Daoy (cell line): ENCODE measurements around the gene CTSO. TPM values are rescaled to one million over a fixed set of nuclear protein-coding genes. Genes with fewer than 3 reads are reported as not detected.
"Not testable (repeated sequence)": the region's sequence is repeated elsewhere in the genome, so short reads cannot be mapped to it uniquely, and the experiment has no call there.

Experiments
- DNase-seq: peaks from one replicate; pipeline ENCODE4 v3.0.0-alpha.2; 2015; ENCODE audit warnings: low read depth
- total RNA-seq: library from RNA; depleted of rRNA; stranded (reverse); fragments of >200 nt; shearing (Covaris generic); gene quantifications from 2 replicates; pipeline ENCODE4 v1.2.3, GENCODE V29; 2014

Gene CTSO
- total RNA-seq, 1 experiment from 2014 or later = 1.3 TPM

DNA sequence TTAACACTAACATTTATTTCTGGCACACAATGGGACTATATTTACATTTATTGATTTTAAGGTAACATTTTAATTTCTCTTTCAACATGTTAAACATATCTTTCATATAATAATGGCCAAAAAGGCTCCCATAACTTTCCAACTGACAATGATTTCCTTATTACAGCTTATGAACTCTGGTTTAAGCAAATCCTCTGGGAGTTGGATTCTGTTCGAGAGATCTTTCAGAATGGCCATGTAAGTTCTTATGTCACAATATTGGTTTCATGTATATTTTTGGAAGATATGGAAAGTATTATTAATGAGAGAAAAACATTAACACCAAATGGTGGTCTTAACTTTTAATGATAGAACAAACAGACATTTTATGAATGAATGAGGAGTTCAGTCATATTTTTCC is 46.1 kb downstream of the CTSO start:
- no peak for DNase-seq

DNA sequence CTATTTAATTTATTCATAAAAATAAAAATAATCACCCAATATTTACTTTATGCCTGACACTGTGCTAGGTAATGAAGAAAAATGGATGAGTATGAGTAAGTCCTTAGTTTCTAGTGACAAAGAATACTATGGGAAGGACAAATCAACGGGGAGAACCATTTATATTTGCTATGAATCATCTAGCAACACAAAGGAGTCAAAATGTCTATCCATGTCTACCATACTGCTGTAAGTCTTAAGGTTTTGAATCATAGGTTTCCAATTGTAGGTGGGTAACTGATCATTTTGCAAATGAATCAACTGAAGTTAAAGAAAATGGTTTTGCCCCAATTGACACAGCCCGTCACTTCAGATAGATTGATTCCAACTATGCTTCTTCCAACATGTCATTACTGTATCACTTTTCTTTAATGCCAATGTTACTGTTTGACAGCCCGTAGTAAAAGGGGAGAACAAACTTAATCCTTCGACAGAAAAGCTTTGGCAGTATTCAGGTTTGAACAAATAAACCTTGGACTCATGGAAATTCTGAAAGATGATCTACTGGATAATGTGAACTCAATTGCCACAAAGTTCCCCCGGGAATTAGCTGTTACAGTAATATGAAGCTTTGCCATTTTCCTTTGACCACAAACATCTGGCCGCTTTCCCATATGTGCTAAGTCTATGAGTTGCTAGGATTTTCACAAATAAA is 47.0 kb downstream of the CTSO start:
- DNase-seq = peak; percentile 84

GRCh38 chr4:155904331-155904730 is 49.3 kb downstream of the CTSO start:
- no peak for DNase-seq

- DNase-seq = no peak
Observed at GRCh38 chr4:155903453-155903852, 50.2 kb downstream of the CTSO start, which contains the start of gene TDO2. Gene TDO2, plus strand, starts transcription at chr4:155903696. Its CDS starts 63 bp downstream, at chr4:155903759.

DNA sequence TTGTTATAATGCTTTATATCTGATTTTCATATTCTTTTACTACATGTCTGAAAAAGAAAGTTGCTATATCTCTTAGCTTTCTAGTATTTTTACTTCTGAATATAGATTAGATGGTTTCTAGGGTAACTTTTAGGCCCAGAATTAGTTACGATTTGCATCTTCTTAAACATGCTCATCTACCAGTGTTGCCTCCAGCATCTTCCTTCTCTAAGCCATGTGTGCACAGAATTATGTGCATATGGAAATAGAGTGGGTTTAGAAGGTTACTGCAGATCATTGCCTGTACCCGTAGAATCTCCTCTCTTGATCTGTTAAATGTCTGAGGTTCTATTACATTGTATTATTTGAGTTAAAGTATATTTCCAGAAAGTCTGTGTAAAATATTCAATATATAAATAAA is 52.7 kb downstream of the CTSO start:
- DNase-seq = no peak

GRCh38 chr4:155900381-155900780 is 53.3 kb downstream of the CTSO start:
- DNase-seq = peak; percentile 49

- DNase-seq = no peak
Observed at GRCh38 chr4:155899891-155900290, 53.8 kb downstream of the CTSO start.

DNA sequence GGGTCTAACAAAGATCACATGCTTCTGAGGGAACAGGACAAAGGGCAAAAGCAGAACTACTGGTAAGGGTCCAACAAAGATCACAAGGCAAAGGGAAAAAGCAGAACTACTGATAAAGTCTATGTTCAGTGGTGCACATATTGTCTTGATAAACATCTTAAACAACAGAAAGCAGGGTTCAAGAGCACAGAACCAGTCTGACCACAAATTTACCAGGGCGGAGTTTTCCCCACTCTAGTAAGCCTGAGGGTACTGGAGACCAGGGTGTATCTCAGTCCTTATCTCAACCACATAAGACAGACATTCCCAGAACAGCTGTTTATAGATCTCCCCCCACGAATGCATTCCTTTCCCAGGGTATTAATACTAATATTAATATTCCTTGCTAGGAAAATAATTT is 55.3 kb downstream of the CTSO start:
- DNase-seq = not testable (repeated sequence)

GRCh38 chr4:155891058-155891457 is 62.6 kb downstream of the CTSO start:
- no peak for DNase-seq

GRCh38 chr4:155889946-155890345 is 63.7 kb downstream of the CTSO start:
- no peak for DNase-seq

DNA sequence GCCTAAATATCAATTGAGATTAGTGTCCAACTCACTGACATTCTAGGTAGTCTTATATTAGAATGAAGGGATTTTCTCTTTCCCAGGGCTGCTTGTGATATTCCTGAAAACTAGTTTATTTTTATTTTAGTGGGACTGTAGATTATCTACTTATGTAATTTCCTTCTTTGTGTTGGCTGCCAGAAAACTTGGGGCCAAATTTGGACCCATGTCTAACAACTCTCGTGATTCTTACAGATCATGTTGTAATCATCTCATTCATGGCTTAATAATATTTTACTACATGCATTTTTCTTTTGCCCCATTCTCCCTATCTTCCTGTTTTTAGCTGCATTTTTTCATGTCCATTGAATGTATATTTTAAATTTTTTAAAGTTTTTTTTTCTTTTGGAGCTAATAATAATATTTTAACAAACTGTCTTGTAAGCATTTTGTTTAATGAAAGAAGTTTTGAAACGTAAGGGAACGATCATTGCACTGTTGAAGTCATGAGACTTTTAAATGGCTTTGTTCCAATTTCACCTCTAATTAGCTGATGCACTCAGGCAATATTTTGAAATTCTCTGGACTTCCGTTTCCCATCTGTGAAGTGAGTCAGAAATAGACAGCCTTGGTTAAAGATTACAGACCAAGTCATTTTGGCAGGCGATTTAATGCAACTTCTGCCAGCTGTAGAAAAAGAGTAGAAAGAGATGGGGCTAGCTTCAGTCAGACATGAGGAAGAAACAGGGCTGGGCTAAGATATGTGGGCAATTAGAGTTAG is 64.5 kb downstream of the CTSO start:
- DNase-seq = peak; percentile 58

- DNase-seq = no peak
Observed at GRCh38 chr4:155887847-155888570, 65.7 kb downstream of the CTSO start.

DNA sequence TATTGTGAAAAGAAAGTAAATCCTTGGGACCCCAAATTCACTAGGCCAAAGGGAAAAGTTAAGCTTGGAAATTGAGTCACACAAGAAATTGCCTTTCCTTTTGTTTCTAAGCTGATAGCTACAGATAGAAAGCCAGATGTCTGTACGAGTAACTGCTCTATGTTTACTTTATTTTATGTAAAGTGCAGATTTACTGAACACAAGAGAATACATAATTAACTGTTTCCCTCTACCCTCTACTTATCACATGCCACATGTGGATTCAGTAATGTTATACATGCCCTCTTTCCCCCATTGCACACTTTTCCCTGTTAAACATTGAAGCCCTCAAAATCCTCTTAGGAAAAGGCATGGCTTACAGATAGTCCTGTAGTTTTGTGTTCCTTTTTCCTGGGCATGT is 66.6 kb downstream of the CTSO start:
- DNase-seq = no peak

DNA sequence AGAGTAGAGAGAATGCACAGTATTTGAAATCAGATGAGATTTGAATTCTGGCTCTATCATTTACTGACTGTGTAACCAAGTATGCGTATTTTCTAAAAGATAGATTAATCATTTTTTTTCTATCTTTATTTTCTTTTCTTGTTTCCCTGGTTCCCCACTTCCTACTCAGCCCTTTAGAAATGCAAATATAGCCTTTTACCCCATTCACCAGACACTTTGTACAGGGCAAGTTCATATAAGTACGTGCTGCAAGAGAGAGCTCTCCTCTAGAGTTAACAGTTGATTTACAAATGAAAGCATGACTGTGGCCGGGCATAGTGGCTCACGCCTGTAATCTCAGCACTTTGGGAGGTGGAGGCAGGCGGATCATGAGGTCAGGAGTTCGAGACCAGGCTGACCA is 68.0 kb downstream of the CTSO start:
- no peak for DNase-seq

- DNase-seq = no peak
Observed at GRCh38 chr4:155883895-155884294, 69.8 kb downstream of the CTSO start.

GRCh38 chr4:155881555-155881954 is 72.1 kb downstream of the CTSO start:
- no peak for DNase-seq

DNA sequence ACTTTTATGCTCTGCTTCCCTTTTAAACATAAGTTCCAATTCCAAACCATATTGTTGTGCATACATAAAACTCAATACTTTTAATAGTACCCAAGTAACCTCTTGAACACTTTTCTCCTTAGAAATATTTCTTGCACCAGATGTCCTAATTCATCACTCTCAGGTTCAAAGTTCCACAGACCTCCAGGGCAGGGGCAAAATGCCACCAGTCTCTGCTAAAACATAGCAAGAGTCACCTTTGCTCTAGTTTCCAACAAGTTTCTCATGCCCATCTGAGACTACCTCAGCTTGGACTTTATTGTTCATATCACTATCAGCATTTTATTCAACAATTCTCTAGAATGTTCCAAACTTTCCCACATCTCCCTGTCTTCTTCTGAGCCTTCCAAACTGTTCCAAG is 73.9 kb downstream of the CTSO start:
- no peak for DNase-seq

GRCh38 chr4:155878611-155879010 is 75.1 kb downstream of the CTSO start:
- no peak for DNase-seq

DNA sequence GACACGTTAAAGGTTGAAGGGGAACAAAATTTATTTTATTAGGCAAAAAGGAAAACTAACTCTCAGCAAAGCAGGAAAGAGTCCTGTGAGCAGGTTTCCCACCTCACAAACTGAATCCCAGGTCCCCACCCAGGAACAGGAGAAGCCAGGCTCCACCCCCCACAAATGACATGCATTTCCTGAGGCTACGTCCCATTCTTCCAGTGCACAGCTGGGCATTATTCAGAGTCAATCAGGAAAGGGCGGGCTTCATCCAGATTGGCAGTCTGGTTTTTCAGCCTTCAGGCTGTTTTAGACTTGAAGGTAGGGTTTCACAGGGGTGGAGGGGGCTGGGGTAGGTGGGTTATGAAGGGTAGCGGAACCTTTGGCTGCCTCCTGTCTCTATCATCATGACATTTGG is 75.7 kb downstream of the CTSO start:
- DNase-seq = no peak

- no peak for DNase-seq
Observed at GRCh38 chr4:155875878-155876277, 77.8 kb downstream of the CTSO start.
